Measurements from ENCODE around the gene RAB13. TPM values are rescaled to one million over a fixed set of nuclear protein-coding genes. Genes with fewer than 3 reads are reported as not detected.

The RAB13 gene
- total and polyA plus RNA-seq, 2 of the 4 experiments (the other 2 are of a cell fraction): 42.3 to 249 TPM

- no peak overlapping the region for H3K4ac ChIP-seq (ENCODE audit: low read depth, low read length)
- no peak overlapping the region for H4K5ac ChIP-seq (ENCODE audit: low read depth, low read length)
- no peak overlapping the region for H3K4me3 ChIP-seq (ENCODE audit: insufficient read depth, low read depth, low read length)
- H2AK9ac ChIP-seq (replicated peaks; ENCODE audit: low read depth, low read length, poor library complexity): no peak overlapping the region
- H3K79me1 ChIP-seq (ENCODE audit: low read depth in 1 of 2, low read length in 2 of 2): peaks cover 3 to 33% of the 10 kb centered on the region in 2 experiments
- BruUV-seq (replicated peaks): no TSS peak
- ChIA-PET POLR2A (ENCODE audit: unreplicated experiment) (no interaction called here), CTCF (no interaction called here)
- H4K20me1 ChIP-seq (ENCODE audit: insufficient read depth, low read length): no peaks in the 10 kb centered on the region
- H3K56ac ChIP-seq (ENCODE audit: extremely low read depth, insufficient read depth, low read length): no peak overlapping the region
- DNase-seq: no peak
- dilution Hi-C loops (cut with HindIII; ENCODE audit: low sequenced_read_pairs, unreplicated experiment): no loop called here
- H3K9ac ChIP-seq (ENCODE audit: low read depth, low read length): no peak overlapping the region
- ATAC-seq (ENCODE audit: low read depth): no peak
- intact Hi-C loops (cut with micrococcal nuclease): no loop called here
- H4K91ac ChIP-seq (ENCODE audit: insufficient read depth, low read depth, low read length): no peak overlapping the region
- H3K4me2 ChIP-seq (ENCODE audit: low read depth, low read length): no peak overlapping the region
- no peak overlapping the region for H2BK20ac ChIP-seq (ENCODE audit: low read depth, low read length)
- peaks cover 68% of the 10 kb centered on the region for H3K36me3 ChIP-seq (ENCODE audit: control insufficient read depth, insufficient read depth, low read length)
- H3K14ac ChIP-seq (replicated peaks; ENCODE audit: low read depth, low read length): no peak overlapping the region
- H3K18ac ChIP-seq (ENCODE audit: low read depth, low read length): no peak overlapping the region
- no peak overlapping the region for H3K23ac ChIP-seq (ENCODE audit: low read depth, low read length)
- no peaks in the 10 kb centered on the region for H3K27me3 ChIP-seq (ENCODE audit: control insufficient read depth, insufficient read depth, low read length)
- TF ChIP-seq POLR2A (IDR thresholded peaks at IDR 0.05; ENCODE audit: low read depth, low read length) (no peak), FOS (IDR thresholded peaks at IDR 0.05; ENCODE audit: low read depth, low read length) (no peak), NFE2L2 (IDR thresholded peaks at IDR 0.05; ENCODE audit: low read depth, low read length) (no peak), ELK1 (IDR thresholded peaks at IDR 0.05; ENCODE audit: borderline replicate concordance, low read depth, low read length) (no peak), USF2 (IDR thresholded peaks at IDR 0.05; ENCODE audit: low read depth, low read length) (no peak), MXI1 (IDR thresholded peaks at IDR 0.05; ENCODE audit: borderline replicate concordance, low read depth, low read length) (no peak)
- H3K9me3 ChIP-seq (ENCODE audit: control insufficient read depth, insufficient read depth, low read length): no peaks in the 10 kb centered on the region
- H3K4me1 ChIP-seq (ENCODE audit: control insufficient read depth, insufficient read depth, low read length): no peaks in the 10 kb centered on the region
- peaks cover 11% of the 10 kb centered on the region; the same call in 1 of the 2 replicates for H3K9me1 ChIP-seq (ENCODE audit: insufficient read depth, low read length)
- WGBS, 2 experiments (ENCODE audit: extremely low coverage in 2 of 2, insufficient read length in 1 of 2): 100% methylated on average over 6 of the region's 12 CpGs; no CpG with 5 or more reads in 1 of the 2 experiments
- H2BK120ac ChIP-seq (ENCODE audit: low read depth, low read length): no peak overlapping the region
- in situ Hi-C loops (cut with MboI; ENCODE audit: low sequenced_read_pairs): no loop called here
- H2BK15ac ChIP-seq (ENCODE audit: low read depth, low read length): no peak overlapping the region
- no peak overlapping the region for H2BK5ac ChIP-seq (ENCODE audit: low read depth, low read length, poor library complexity, severe bottlenecking)
- H3K27ac ChIP-seq (ENCODE audit: insufficient read depth, low read length): no peak overlapping the region
- H2AK5ac ChIP-seq (ENCODE audit: low read depth, low read length): no peak overlapping the region
- no peak overlapping the region for H2AFZ ChIP-seq (replicated peaks; ENCODE audit: low read length, poor library complexity)
- H4K8ac ChIP-seq (ENCODE audit: low read depth in 2 of 2, low read length in 2 of 2): no peak overlapping the region
Measured at GRCh38 chr1:153939476-153939875, 46.7 kb downstream of the RAB13 start.
